GM15510 (cell line): ENCODE measurements around the gene GSK3A.

Experiments used
- POLR2A ChIP-seq: IDR thresholded peaks from 3 replicates; pipeline ENCODE4 v1.6.1; 2011; ENCODE audit warnings: borderline replicate concordance; ENCODE audit not compliant: insufficient read length; ENCODE audit errors: extremely low read depth

The GSK3A gene

GRCh38 chr19:42198676-42199439 lies 43.5 kb downstream of the GSK3A start:
- TF ChIP-seq POLR2A: peak; percentile 49

- no peak for TF ChIP-seq POLR2A
These were observed 45.0 kb downstream of the GSK3A start for GRCh38 chr19:42197375-42197817.

- no peak for TF ChIP-seq POLR2A
These were observed 46.1 kb downstream of the GSK3A start for GRCh38 chr19:42196011-42197001.

GRCh38 chr19:42193706-42194105 lies 48.7 kb downstream of the GSK3A start:
- TF ChIP-seq POLR2A: no peak

GRCh38 chr19:42193294-42193693 lies 49.1 kb downstream of the GSK3A start:
- no peak for TF ChIP-seq POLR2A

- TF ChIP-seq POLR2A: no peak
These were observed 50.5 kb downstream of the GSK3A start for GRCh38 chr19:42191855-42192254.

- no peak for TF ChIP-seq POLR2A
These were observed 51.1 kb downstream of the GSK3A start for GRCh38 chr19:42191330-42191729.

GRCh38 chr19:42189133-42189532 lies 53.3 kb downstream of the GSK3A start:
- no peak for TF ChIP-seq POLR2A

GRCh38 chr19:42188665-42189064 lies 53.7 kb downstream of the GSK3A start:
- TF ChIP-seq POLR2A: no peak

GRCh38 chr19:42185277-42185676 lies 57.1 kb downstream of the GSK3A start:
- TF ChIP-seq POLR2A: no peak

- no peak for TF ChIP-seq POLR2A
These were observed 58.0 kb downstream of the GSK3A start for GRCh38 chr19:42184401-42184861.
